HFF-Myc (cell line): ENCODE measurements around the gene RGS2.

ENCODE experiments used
- DNase-seq: peaks from one replicate; pipeline ENCODE4 v3.0.0-alpha.2; 2011; ENCODE audit warnings: low read depth; ENCODE audit errors: extremely low read depth
- H3K4me3 ChIP-seq: replicated peaks from 2 replicates; pipeline ENCODE4 v1.5.1; 2011; ENCODE audit warnings: low read depth, mild to moderate bottlenecking, control low read depth, low read length
- CTCF ChIP-seq: IDR thresholded peaks from 2 replicates; pipeline ENCODE4 v1.5.1; 2012; ENCODE audit warnings: mild to moderate bottlenecking, low read depth, low read length, control low read depth; ENCODE audit errors: missing control alignments

The RGS2 gene

GRCh38 chr1:192852001-192852947, 43.4 kb downstream of the RGS2 start:
- DNase-seq: no peak
- H3K4me3 ChIP-seq: no peak overlapping the region
- TF ChIP-seq CTCF: no peak

GRCh38 chr1:192858456-192858855, 49.6 kb downstream of the RGS2 start:
- H3K4me3 ChIP-seq: no peak overlapping the region
- TF ChIP-seq CTCF: no peak
- no peak for DNase-seq

GRCh38 chr1:192859808-192860207, 51.0 kb downstream of the RGS2 start:
- no peak overlapping the region for H3K4me3 ChIP-seq
- TF ChIP-seq CTCF: no peak
- DNase-seq: no peak

GRCh38 chr1:192860478-192861185, 51.8 kb downstream of the RGS2 start:
- no peak overlapping the region for H3K4me3 ChIP-seq
- DNase-seq: no peak
- no peak for TF ChIP-seq CTCF

GRCh38 chr1:192861860-192862259, 53.0 kb downstream of the RGS2 start:
- H3K4me3 ChIP-seq: no peak overlapping the region
- TF ChIP-seq CTCF: no peak
- no peak for DNase-seq
